GM20431 (cell line): Measurements from ENCODE around the gene ARID3A.

Experiments
- in situ Hi-C: fragments of 300-500 bp; cut with MseI, MboI; formaldehyde crosslinking; loops from one replicate; pipeline ENCODE4 v1.15.0; 2020; ENCODE audit warnings: low sequenced_read_pairs; ENCODE audit not compliant: unreplicated experiment

Gene ARID3A

DNA sequence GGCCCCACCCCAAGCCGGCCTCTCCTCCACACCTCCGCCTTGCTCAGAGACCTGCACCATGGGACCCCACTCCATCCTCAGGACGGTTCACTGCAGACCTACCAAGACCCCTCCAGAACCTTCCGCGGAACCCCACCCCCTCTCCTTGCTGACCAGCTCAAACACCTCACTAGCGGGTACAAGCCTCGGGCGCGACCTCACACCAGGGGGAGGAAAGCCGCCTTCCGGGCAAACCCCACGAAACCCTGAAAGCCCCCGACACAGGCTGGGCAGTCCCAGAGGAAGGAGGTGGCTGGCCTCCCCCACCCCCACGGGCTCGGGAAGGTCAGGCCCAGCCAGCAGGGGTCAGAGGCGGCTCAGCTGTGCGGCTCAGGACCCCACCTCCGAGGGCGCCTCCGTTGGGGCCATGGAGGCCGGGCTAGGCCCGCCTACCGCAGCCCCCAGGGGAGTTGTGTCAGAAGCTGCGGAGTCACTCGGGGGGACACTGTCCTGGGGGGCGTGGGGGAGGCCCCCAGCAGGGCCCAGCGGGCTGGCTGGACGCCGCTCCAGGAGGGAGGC lies 84.2 kb downstream of the ARID3A start:
- in situ Hi-C loops = no loop called here

DNA sequence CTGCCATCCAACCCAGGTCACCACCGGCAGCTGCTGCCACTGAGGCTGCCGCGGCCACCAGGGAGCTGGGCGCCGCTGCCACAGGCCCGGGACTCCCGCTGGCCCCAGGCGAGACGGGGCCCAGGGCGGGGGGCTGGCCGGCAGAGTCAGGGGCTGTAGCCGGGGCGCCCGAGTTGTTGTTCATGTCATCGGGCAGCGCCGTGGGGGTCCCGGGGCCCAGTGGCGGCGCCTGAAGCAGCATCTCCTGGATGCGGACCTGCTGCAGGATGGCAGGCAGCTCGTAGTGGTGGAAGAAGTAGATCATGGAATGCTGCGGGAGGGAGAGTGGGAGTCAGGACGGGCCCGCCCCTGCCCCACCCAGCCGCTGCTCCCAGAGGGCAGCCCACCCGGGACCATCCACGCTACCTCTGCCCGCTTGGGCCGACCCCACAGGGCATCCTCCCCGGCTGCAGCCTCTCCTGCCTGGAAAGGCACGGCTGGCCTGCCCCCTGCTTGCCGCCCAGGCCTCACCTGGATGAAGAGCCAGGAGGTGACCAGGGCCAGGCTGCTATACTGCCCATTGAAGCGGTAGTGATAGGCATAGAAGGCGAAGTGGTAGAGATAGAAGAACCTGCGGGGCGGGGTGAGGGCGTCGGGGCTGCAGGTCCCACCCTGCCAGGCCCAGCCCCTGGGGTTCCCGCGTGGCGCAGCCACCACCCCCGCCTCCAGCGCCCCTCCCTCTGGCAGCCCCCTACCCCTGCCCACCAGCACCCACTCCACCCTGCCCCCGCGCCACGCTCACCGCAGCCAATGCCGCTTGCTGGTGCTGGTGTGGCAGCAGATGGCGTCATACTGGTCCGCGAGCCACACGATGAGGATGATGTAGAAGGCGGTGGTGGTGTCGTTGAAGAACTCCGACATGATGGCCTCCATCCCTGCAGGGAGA lies 85.0 kb downstream of the ARID3A start:
- in situ Hi-C loops = no loop called here

DNA sequence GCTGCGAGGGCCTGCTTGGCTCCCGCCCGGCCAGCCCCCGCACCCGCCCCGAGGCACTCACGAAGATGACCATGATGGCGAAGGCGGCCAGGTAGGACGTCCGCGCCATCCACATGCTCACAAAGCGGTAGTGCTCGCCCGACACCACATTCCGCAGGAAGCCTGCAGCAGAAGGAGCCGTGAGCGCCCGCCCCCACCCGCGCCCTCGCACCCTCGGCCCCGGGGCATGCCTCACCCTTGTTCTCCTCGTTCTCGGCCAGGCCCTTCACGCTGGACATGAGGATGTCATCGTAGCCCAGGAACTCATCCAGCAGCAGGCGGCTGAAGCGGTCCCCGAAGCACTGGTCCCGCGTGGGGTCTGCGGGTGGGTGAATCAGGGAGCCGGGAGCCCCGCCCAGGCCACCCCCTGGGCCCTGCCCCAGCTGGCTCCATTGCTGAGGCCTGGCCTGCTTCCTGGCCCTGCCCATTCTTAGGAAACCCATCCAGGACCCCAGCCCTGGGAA lies 86.0 kb downstream of the ARID3A start:
- in situ Hi-C loops = no loop called here

DNA sequence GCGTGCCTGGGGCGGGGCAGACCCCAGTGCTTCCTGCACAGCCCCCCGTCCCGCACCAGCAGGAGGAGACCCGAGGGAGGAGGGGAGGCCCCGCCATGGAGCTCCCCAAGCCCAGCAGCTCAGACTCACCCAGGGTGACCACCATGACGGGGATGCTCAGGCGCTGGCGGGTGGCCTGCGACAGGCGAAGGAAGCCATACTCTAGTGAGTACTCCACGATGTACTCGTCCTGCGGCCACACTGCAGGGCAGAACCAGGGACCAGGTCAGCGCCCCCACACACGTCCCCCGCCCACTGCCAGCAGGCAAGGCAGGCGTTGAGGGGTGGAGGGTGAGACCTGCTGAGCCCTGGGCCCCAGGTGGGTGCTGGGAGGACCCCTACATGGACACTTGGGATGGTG lies 86.5 kb downstream of the ARID3A start:
- in situ Hi-C loops = no loop called here

DNA sequence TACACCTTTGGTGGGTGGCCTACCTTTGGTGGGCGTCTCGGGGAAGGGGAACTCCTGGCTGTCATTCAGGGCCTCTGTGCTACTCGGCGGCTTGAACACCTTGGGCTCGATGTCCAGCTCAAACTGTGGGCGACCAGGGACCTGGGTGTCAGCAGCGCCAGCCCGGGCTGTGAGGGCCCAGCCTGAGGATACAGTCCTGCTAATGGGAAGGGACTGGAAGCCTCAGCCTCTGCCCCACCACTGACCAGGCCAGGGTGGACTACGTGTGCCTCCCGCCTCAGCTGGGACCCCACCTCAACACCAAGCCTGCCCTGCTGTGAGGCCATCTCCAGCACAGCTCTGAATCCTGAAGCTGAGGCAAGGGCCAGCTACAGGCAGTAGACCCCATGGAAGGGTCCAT lies 87.4 kb downstream of the ARID3A start:
- in situ Hi-C loops = no loop called here

DNA sequence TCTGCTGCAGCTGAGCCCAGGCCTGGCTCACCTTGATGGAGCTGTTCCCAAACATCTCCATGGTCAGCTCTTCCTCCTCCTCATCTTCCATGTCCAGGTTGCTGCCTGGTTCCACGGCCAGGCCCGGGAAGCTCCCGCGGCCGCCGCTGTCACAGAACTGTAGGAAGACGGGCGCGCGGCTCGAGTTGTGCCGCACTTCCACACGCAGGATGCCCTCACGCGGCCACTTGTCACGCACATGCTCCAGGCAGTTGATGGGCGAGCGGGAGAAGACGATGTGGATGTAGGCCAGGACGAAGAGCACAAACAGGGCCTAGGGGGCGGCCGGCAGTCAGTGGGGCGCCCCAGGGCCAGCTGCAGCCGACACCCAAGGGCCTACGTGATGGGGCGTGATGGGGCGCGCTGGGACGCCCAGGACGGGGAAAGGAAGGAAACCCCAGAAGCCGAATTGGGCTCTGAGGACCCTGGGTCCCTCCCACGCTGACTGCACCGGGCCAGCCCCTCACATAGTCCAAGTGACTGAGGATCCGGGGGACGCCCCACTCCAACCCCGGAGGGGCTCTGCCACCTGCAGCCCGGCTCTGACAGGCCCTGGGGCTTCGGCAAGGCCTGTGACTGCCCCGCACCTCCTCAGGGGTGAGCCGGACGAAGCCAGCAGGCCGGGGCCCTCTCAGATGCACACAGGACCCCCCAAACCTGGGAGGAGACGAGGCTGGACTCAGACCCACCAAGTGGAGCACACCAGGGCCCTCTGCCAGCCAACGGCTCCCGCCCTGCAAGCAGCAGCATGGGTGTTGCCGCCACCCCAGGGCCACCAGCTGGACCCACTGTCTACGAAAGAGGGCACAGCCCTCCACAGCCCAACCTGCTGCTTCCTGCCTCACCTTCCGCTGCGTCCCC lies 88.6 kb downstream of the ARID3A start:
- in situ Hi-C loops = no loop called here

DNA sequence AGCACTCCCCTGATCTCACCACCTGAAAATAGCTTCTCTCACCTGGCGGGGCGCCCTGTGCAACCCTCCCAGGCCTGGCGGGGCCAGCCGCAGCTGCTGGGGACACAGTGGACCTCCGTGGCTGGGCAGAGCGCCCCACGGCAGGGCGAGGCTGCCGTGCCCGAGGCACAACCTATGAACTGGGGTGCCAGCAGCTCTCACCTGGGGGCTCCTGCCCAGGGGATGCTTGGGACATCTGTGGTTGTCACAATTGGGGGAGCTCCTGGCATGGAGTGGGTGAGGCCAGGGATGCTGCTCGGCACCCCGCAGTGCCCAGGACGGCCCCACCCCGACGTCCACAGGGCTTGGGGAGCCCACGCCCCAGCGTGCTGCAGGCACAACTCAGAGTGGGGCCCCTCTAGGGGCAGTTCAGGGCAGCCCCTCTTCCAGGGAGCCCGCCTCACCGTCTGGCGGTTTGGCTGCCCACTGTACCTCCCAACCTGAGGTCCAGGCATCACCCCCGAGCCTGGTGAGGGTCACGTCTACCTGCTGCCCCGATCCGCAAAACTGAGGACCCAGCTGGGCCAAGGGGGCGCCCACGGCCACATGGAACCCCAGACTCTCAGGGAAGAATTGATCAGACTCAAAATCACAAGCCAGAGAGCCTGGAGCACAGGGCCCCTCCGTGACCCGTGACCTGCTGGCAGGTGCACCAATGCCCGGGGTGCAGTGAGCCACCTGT lies 89.4 kb downstream of the ARID3A start:
- in situ Hi-C loops = no loop called here

DNA sequence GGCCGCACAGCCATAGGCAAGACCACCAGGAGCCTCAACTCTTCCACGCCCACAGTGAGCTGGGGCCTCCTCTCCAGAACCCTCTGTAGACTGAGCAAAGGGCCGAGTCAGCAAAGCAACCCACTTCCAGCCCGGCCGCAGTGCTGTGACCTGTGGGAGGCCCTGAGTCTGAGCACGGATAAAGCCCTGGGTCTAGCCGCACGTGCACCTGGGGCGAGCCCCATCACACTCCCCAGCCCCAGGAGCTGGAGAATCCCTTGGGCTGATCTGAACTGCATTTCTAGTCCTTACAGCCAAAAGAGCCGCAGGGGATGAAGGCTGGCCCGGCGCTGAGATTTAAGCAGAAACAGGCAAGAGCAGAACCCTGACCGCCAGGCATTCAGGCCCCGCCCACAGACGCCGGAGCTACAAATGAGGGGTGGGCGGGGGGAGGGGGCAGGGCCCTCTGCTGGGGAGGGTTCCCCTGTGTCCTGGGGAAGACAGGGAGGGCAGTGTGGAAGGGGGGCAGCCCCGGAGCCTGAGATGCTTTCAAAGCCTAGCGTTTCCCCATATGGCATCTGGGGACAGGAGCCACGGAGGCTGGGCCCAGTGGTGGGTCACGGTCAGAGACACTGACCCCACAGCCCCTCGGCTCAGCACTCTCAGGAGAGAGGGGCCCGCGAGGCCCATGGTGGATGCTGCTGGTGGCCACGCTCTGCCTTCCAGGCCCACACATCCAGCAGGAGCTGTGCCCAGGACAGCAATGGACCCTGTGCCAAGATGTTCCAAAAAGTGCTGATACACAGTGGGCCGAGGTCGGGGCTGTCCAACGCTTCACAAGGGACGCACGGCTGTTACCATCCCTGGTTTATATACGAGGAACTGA lies 90.2 kb downstream of the ARID3A start:
- in situ Hi-C loops = no loop called here

DNA sequence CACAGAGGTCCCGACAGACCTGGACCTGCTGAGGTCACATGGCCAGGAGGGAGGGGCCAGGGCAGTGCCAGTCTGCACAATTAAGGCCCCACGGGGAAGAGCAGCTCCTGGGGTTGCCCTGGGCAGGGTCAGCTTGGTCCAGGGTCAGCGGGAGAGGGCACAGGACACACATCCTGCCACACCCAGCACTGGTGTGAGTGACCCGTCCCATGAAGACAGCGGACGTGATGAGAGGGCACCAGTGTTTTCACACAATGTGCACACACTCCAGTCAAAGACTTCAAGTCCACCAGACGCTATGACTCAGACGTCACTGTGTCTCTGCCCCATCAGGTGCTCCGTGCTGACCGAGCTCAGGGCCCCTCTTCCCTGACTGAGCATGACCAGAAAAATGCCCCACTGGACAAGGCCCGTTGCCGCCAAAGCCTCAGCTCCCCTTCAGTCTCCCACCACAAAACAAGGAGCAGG lies 90.8 kb downstream of the ARID3A start:
- in situ Hi-C loops = no loop called here

DNA sequence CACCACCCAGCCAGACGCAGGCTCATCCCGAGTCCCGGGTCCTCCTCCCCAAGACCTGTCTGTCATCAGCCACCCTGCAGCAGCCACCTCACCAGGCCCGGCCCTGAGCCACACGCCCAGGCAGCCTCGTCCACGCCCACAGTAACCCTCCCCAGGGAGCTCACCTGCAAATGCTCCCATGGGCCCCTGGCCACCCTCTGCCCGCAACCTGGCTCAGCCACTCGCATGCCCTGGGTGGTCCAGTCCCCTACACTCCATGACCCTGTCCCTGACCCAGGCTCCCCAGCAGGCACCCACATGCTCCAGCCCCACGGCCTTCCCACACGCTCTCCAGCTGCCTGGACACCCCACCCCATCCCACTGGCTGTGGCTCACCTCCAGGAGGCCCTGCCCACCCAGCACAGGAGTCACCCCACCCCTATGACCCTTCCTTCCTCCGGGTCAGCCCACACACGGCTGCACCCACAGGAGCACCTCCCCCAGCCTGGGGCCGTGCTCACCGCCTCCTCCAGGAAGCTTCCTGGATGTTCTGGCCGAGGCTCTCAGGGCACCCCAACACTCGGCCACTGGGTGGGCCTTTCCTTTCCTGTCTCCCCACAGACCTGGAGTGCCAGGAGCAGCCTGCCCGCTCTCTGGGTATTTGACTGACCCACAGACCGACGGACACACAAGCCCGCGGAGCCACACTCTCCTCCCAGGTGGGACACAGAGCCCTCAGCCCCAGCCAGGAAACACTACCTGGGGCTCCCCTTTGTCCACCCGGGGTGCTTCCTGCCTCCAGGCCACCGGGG lies 91.5 kb downstream of the ARID3A start:
- in situ Hi-C loops = no loop called here

DNA sequence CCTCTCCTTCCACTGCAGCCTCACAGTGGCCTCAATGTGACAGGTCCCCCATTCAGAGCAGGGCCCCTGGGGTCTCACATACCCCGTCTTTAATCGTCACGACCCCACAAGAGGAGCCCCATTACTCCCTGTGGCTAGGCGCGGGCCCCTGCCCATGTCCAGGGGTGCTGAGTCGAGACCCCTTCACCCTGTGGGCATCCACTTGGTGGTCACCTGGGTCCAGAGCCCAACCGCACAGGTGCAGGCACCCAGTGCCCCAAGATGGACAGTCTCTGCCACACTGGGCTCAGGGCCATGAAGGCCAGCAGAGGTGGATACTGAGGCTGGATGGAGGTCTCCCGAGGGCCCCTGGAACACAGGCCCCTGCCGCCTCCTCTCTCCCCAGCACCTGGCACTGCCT lies 92.1 kb downstream of the ARID3A start:
- in situ Hi-C loops = no loop called here

DNA sequence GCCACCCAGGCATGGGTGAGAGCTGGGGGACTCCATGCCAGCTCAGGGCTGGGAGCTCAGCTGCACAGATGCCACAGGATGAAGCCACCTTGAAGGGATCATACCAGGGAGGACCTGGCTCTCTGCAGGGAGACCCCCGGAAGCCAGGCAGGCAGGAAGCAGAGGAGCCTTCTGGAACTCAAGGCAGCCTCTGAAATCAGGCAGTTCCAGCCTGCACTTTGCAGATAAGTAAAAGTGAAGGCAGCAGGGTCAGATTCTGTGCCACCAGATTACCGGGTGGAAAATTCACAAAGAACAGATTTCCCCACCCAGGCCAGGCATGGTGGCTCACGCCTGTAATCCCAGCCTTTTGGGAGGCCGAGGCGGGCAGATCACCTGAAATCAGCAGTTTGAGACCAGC lies 92.6 kb downstream of the ARID3A start:
- in situ Hi-C loops = no loop called here

DNA sequence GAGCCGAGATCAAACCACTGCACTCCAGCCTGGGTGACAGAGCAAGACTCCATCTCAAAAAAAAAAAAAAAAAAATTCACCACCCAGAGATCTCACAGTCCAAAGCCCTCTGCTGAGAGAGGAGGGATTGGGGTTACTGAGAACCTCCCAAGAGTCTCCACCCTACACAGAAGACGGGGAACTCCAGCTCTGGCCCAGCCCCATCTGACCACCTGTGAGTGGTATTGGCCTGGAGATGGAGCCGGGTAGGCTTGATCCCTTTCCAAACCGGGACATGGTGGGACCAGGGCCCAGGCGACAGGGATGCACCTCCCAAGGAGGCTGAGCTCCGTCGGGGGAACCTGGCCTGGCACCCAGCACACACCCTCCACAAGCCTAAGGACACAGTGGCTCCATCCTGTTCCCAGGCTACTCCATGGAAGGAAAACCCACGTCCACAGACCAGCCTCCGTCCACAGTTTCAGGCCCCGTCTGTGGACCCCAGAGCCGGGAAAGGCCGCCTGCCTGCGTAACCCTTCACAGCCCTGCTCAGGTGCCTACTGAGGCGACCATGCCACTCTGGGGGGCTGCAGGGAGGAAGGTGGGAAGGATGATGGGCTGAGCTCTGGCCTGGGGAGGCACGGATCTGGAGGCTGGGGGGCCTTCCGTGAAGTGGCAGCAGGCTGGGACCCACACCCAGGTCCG lies 93.2 kb downstream of the ARID3A start:
- in situ Hi-C loops = no loop called here

DNA sequence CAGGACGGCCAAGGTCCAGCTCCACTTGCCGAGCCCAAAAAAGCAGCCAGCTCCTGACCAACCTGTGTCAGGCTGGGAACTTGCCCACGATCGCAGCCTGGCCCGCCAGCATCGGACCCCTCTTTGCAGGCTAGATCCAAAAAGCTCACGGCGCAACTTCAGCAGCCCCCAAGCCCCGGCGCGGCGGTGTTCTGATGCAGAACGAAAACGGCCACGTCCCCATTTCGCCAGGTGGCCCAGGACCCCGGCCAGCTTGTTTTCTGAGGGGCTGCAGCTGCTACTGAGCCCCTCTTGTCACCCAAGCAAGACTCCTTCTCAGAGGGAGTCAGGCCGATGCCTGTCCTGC lies 93.8 kb downstream of the ARID3A start:
- in situ Hi-C loops = no loop called here

DNA sequence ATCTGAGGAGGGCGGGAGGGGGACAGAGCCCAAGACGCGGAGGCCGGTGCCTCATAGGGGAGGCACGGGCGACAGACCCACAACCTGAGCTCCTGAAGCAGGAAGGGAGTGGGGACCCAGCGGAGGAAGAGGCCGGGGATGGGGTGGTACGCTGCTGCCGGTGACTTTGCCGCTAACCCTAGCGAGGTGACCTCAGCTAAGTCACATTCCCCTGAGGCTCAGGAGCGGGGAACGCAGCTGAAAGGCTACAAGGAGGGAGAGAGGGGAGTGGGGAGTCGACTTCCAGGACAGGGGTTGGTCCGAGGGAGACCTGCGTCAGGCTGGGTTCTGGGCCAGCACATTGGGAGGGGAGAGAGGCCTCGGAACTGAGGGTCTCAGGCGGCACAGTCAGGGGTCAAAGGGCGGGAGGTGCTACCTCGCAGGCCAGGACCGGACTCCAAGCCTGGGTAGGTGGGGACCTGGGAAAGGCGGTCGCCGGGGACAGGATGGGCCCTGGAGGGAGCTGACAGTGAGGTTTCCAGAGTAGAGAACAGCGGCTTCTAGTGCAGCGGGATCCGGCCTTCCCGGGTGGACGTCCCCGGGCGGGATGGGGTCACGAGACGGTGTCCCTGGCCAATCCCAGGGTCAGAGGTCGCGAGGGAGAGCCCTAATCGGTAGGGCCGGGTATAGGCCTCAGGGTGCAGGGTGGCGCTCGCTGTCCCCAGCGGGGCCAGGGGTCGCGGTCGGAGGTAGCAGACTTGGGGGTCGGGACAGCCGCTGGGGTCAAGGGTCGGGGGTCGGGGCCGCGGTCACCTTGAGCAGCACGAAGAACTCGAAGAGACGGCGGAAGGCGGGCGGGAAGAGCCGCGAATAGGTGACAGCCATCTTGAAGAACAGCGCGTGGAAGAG lies 94.4 kb downstream of the ARID3A start:
- in situ Hi-C loops = no loop called here

DNA sequence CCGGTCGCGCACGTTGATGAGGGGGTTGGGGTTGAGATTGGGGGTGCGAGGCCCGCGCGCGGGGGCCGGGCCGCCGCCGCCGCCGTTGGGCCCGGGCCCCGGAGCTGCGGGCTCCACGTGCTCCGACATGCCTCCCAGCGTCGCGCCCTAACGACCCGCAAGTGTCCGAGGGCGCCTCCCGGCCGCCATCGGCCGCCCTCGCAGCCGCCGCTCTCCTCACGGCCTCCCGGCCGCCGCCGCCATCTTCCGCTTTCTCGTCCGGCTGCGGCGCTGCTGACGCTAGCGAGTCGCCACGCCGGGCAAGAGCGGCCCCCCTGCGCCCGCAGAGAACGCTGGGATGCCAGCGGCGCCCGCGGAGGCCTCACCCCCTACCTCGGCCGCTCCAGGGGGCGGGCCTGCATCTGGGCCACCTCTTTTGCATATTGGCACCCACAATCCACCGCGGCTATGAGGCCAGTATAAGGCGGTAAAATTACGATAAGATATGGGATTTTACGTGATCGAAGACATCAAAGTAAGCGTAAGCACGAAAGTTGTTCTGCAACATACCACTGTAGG lies 95.1 kb downstream of the ARID3A start, which contains the start of gene TMEM259:
Gene TMEM259, minus strand, starts transcription at position 256 of the 558 bp plus-strand sequence. Its CDS starts 127 bp downstream, at position 129.
- in situ Hi-C loops = no loop called here
